GM12878 (cell line): ENCODE data around the gene WIPF1. TPM values are rescaled to one million over a fixed set of nuclear protein-coding genes. Genes with fewer than 3 reads are reported as not detected.

Experiments
- ATAC-seq: fragments of 200-7000 bp; cut with Tn5 transposase; 3 replicates; pipeline ENCODE4 v1.9.1; 2020; ENCODE audit warnings: mild to moderate bottlenecking, moderate library complexity
- BruUV-seq: library from RNA; stranded (reverse); fragments of 400-500 nt; replicated peaks from 2 replicates; lab custom pipeline; 2021; lab: Mats Ljungman, UMichigan
- CTCF ChIA-PET: fragments of 300-600 bp; sonication (Branson Sonifier 250); formaldehyde crosslinking; extraction: SDS; loops from one replicate; lab custom pipeline; 2021; ENCODE audit warnings: inconsistent platforms; lab: Yijun Ruan, JAX
- POLR2A ChIA-PET: fragments of 350-600 bp; formaldehyde crosslinking; extraction: SDS; loops from one replicate; lab custom pipeline; 2021; ENCODE audit warnings: inconsistent platforms; lab: Charles Lee
- RAD21 ChIA-PET: fragments of 300-600 bp; sonication (Branson Sonifier 250); formaldehyde crosslinking; loops from one replicate; lab custom pipeline; 2023; ENCODE audit warnings: antibody characterized with exemption; ENCODE audit not compliant: unreplicated experiment; lab: Charles Lee
- SMC1A ChIA-PET: fragments of 300-600 bp; sonication (Branson Sonifier 250); formaldehyde crosslinking; loops from one replicate; lab custom pipeline; 2023; ENCODE audit not compliant: unreplicated experiment, uncharacterized antibody; lab: Charles Lee
- DNase-seq: peaks from one replicate; pipeline ENCODE4 v3.0.0-alpha.2; 2011; ENCODE audit warnings: low read depth, low spot score
- FAIRE-seq: peaks from 3 replicates; lab custom pipeline; 2011; peaks lifted over from hg19 to GRCh38; lab: Jason Lieb, UNC
- H2AFZ ChIP-seq: 2 replicates; pipeline ENCODE4 v1.6.0; 2011; ENCODE audit warnings: low read depth, low read length, control low read depth; ENCODE audit not compliant: control insufficient read depth
- H3K27ac ChIP-seq: 2 replicates; pipeline ENCODE4 v1.5.1; 2011; ENCODE audit warnings: control low read depth; ENCODE audit not compliant: control insufficient read depth, insufficient read depth
- H3K27me3 ChIP-seq, 2 experiments: replicated peaks in 1 of 2; 2 replicates each; pipeline versions ENCODE4 v1.6.0 to v1.6.1; 2011; ENCODE audit warnings: low read length in 1 of 2; ENCODE audit not compliant: control insufficient read depth in 2 of 2, insufficient read depth in 2 of 2
- H3K36me3 ChIP-seq, 2 experiments: 2 replicates each; pipeline ENCODE4 v1.5.1; 2011; ENCODE audit warnings: low read length in 1 of 2; ENCODE audit not compliant: control insufficient read depth in 2 of 2, insufficient read depth in 2 of 2
- H3K4me1 ChIP-seq: 2 replicates; pipeline ENCODE4 v1.6.1; 2011; ENCODE audit warnings: mild to moderate bottlenecking, low read length, moderate library complexity, mixed read lengths; ENCODE audit not compliant: control insufficient read depth, insufficient read depth
- H3K4me2 ChIP-seq: 2 replicates; pipeline ENCODE4 v1.6.0; 2011; ENCODE audit warnings: control low read depth; ENCODE audit not compliant: control insufficient read depth, insufficient read depth
- H3K4me3 ChIP-seq: fragments of 200-600 bp; sonication (generic); 2 replicates; pipeline ENCODE4 v1.5.1; 2016
- H3K79me2 ChIP-seq: 2 replicates; pipeline ENCODE4 v1.6.0; 2011; ENCODE audit warnings: low read length; ENCODE audit not compliant: control insufficient read depth, insufficient read depth
- H3K9ac ChIP-seq: 2 replicates; pipeline ENCODE4 v1.8.0; 2011; ENCODE audit warnings: low read length, control low read depth, mixed read lengths; ENCODE audit not compliant: control insufficient read depth, insufficient read depth
- H3K9me3 ChIP-seq: replicated peaks from 3 replicates; pipeline ENCODE4 v1.5.1; 2011; ENCODE audit warnings: mild to moderate bottlenecking, low read length; ENCODE audit not compliant: control insufficient read depth, insufficient read depth
- H4K20me1 ChIP-seq: 2 replicates; pipeline ENCODE4 v1.6.0; 2011; ENCODE audit not compliant: control insufficient read depth, insufficient read depth
- BACH1 ChIP-seq: fragments of 450-650 bp; IDR thresholded peaks from 2 replicates; pipeline ENCODE4 v1.6.1; 2017; ENCODE audit warnings: mild to moderate bottlenecking, borderline replicate concordance
- BRCA1 ChIP-seq: IDR thresholded peaks from 2 replicates; pipeline ENCODE4 v1.6.1; 2011; ENCODE audit warnings: low read depth, low read length, improper control_type of control experiment
- CBFB ChIP-seq: IDR thresholded peaks from 2 replicates; pipeline ENCODE4 v1.6.1; 2016; ENCODE audit warnings: antibody characterized with exemption, low read depth
- EGR1 ChIP-seq, 2 experiments: IDR thresholded peaks; 1 replicate in 1 of 2; 2 replicates in 1 of 2; pipeline ENCODE4 v1.6.1; 2011 to 2012; ENCODE audit warnings: low read depth in 2 of 2, low read length in 2 of 2, borderline replicate concordance in 1 of 2, mild to moderate bottlenecking in 1 of 2, moderate library complexity in 1 of 2
- HCFC1 ChIP-seq: fragments of 150-350 bp; IDR thresholded peaks from 2 replicates; pipeline ENCODE4 v1.6.1; 2014; ENCODE audit warnings: low read length
- MEF2B ChIP-seq: fragments of 450-650 bp; IDR thresholded peaks from 2 replicates; pipeline ENCODE4 v1.6.1; 2018; ENCODE audit warnings: mild to moderate bottlenecking, moderate library complexity; ENCODE audit not compliant: partially characterized antibody, poor library complexity, severe bottlenecking
- SRF ChIP-seq, 2 experiments: IDR thresholded peaks; 2 replicates each; pipeline ENCODE4 v1.6.1; 2011; ENCODE audit warnings: low read depth in 2 of 2, low read length in 2 of 2, mild to moderate bottlenecking in 1 of 2, moderate library complexity in 1 of 2
- TAF1 ChIP-seq: IDR thresholded peaks from 2 replicates; pipeline ENCODE4 v1.6.1; 2011; ENCODE audit warnings: mild to moderate bottlenecking, low read depth, low read length, borderline replicate concordance
- WGBS: methylation state at CpG from one replicate; pipeline ENCODE4 v1.1.6; 2016; ENCODE audit warnings: low lambda C conversion rate; ENCODE audit not compliant: insufficient replicate concordance, insufficient coverage; ENCODE audit errors: missing lambda C conversion rate; 5-methylcytosine and 5-hydroxymethylcytosine counted together
- in situ Hi-C: fragments of 300-500 bp; cut with MboI; formaldehyde crosslinking; loops from 9 replicates; pipeline ENCODE4 v1.14.3; 2018; ENCODE audit warnings: mixed read lengths
- intact Hi-C: fragments of 100-400 bp; cut with micrococcal nuclease; formaldehyde crosslinking; loops from one replicate; pipeline ENCODE4 v1.14.2; 2022; ENCODE audit not compliant: unreplicated experiment
- polyA plus RNA-seq, 11 experiments: library from polyadenylated mRNA; depleted of rRNA in 4 of 11; unstranded in 6 of 11; stranded (reverse) in 5 of 11; fragments of >200 nt; fragmentation: Nextera tagmentation in 4 of 11; fragmentation: Illumina TruSeq in 1 of 11; extraction: Ambion mirVana in 4 of 11; extraction: Trizol in 1 of 11; gene quantifications; 1 replicate in 1 of 11; 2 replicates in 10 of 11; pipeline versions ENCODE4 v1.2.1 to v1.2.3, GENCODE V29; 2011 to 2016; ENCODE audit warnings: inconsistent platforms in 2 of 11, missing spikeins in 2 of 11, low read depth in 1 of 11
- total RNA-seq, 4 experiments: library from RNA; depleted of rRNA in 3 of 4; stranded (reverse); fragments of >200 nt in 3 of 4; fragmentation: Illumina TruSeq in 1 of 4; extraction: Trizol in 1 of 4; gene quantifications; 2 replicates each; pipeline versions ENCODE4 v1.2.1 to v1.2.3, GENCODE V29; 2013 to 2021
- TF ChIP-seq, protein P1 (sequence below): IDR thresholded peaks from 2 replicates; pipeline ENCODE4 v1.6.1; 2011; ENCODE audit warnings: borderline replicate concordance, low read depth, mild to moderate bottlenecking, moderate library complexity, low read length; ENCODE audit not compliant: insufficient read depth, poor library complexity, severe bottlenecking
- TF ChIP-seq, protein P2 (sequence below): fragments of 450-650 bp; IDR thresholded peaks from 2 replicates; pipeline ENCODE4 v1.6.1; 2018; ENCODE audit warnings: mild to moderate bottlenecking, low read depth, moderate library complexity; ENCODE audit not compliant: partially characterized antibody
- TF ChIP-seq, protein P3 (sequence below): fragments of 450-650 bp; IDR thresholded peaks from 2 replicates; pipeline ENCODE4 v1.6.1; 2017; ENCODE audit warnings: borderline replicate concordance

Gene WIPF1
- total and polyA plus RNA-seq, 10 of the 15 experiments (the other 5 are each of a cell fraction or from before 2014, with no cell fraction given), result 23.1 to 188 (median 68.9) TPM

DNA sequence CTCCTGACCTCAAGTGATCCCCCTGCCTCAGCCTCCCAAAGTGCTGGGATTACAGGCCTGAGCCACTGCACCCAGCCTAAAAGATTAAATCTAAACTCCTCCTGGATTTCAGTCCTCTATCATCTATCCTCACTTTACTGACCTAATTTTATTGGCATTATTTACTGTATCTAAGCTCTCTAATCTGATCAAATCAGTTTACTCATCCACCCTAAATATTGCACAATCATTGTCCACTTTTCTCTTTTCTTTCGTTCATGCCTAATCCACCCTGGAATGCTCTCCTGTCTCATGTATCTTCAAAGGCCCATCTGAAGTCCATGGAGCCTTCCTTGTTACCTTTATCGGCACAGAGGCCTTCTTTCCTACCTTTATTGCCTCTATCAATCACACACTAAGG, 79.2 kb downstream of the WIPF1 start:
- TF ChIP-seq EGR1 (IDR thresholded peaks at IDR 0.05; ENCODE audit: borderline replicate concordance in 1 of 2, low read depth in 2 of 2, low read length in 2 of 2), result no peak
- TF ChIP-seq, protein P1, sequence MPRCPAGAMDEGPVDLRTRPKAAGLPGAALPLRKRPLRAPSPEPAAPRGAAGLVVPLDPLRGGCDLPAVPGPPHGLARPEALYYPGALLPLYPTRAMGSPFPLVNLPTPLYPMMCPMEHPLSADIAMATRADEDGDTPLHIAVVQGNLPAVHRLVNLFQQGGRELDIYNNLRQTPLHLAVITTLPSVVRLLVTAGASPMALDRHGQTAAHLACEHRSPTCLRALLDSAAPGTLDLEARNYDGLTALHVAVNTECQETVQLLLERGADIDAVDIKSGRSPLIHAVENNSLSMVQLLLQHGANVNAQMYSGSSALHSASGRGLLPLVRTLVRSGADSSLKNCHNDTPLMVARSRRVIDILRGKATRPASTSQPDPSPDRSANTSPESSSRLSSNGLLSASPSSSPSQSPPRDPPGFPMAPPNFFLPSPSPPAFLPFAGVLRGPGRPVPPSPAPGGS, result no peak
- TF ChIP-seq, protein P2, sequence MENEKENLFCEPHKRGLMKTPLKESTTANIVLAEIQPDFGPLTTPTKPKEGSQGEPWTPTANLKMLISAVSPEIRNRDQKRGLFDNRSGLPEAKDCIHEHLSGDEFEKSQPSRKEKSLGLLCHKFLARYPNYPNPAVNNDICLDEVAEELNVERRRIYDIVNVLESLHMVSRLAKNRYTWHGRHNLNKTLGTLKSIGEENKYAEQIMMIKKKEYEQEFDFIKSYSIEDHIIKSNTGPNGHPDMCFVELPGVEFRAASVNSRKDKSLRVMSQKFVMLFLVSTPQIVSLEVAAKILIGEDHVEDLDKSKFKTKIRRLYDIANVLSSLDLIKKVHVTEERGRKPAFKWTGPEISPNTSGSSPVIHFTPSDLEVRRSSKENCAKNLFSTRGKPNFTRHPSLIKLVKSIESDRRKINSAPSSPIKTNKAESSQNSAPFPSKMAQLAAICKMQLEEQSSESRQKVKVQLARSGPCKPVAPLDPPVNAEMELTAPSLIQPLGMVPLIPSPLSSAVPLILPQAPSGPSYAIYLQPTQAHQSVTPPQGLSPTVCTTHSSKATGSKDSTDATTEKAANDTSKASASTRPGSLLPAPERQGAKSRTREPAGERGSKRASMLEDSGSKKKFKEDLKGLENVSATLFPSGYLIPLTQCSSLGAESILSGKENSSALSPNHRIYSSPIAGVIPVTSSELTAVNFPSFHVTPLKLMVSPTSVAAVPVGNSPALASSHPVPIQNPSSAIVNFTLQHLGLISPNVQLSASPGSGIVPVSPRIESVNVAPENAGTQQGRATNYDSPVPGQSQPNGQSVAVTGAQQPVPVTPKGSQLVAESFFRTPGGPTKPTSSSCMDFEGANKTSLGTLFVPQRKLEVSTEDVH, result no peak
- no peak for TF ChIP-seq MEF2B
- TF ChIP-seq BRCA1, result no peak
- no peak for TF ChIP-seq HCFC1
- no peak for TF ChIP-seq TAF1
- TF ChIP-seq, protein P3, sequence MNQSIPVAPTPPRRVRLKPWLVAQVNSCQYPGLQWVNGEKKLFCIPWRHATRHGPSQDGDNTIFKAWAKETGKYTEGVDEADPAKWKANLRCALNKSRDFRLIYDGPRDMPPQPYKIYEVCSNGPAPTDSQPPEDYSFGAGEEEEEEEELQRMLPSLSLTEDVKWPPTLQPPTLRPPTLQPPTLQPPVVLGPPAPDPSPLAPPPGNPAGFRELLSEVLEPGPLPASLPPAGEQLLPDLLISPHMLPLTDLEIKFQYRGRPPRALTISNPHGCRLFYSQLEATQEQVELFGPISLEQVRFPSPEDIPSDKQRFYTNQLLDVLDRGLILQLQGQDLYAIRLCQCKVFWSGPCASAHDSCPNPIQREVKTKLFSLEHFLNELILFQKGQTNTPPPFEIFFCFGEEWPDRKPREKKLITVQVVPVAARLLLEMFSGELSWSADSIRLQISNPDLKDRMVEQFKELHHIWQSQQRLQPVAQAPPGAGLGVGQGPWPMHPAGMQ, result no peak
- no peak for TF ChIP-seq CBFB
- TF ChIP-seq BACH1, result no peak
- TF ChIP-seq SRF (IDR thresholded peaks at IDR 0.05; ENCODE audit: low read depth in 2 of 2, low read length in 2 of 2), result no peak
- FAIRE-seq, result no peak
- Histone ChIP-seq H3K4me3 (no peak overlapping the region), H3K79me2 (no peaks in the 10 kb centered on the region), H4K20me1 (no peaks in the 10 kb centered on the region), H2AFZ (no peak overlapping the region), H3K9me3 (no peaks in the 10 kb centered on the region), H3K27ac (no peak overlapping the region), H3K9ac (no peak overlapping the region), H3K4me1 (peaks cover 9% of the 10 kb centered on the region), H3K4me2 (no peak overlapping the region), H3K27me3 (peaks cover 0 to 2% of the 10 kb centered on the region in 2 experiments; a peak in 1 of 4 replicates), H3K36me3 (no peaks in the 10 kb centered on the region)
- in situ Hi-C loops, result no loop called here
- no peak for ATAC-seq
- no TSS peak for BruUV-seq
- ChIA-PET SMC1A (interaction anchor here (1.1 to 2.6 kb wide), 6 partner anchors 14 to 55 kb away, joined by 3 to 16 read pairs (median 4); no protein-coding TSS in a partner anchor), RAD21 (no interaction called here), POLR2A (no interaction called here), CTCF (interaction anchor here (0.5 to 2.8 kb wide), 6 partner anchors 15 to 80 kb away, joined by 3 to 11 read pairs (median 3); no protein-coding TSS in a partner anchor)
- no peak for DNase-seq
- intact Hi-C loops, result no loop called here
- 67% methylated on average over 2 of the region's 2 CpGs for WGBS
